Stromal cell of bone marrow (primary cell): ENCODE measurements around the gene YBX2.

ENCODE experiments used
- DNase-seq: peaks from one replicate; pipeline ENCODE4 v3.0.0-alpha.2; 2012; ENCODE audit warnings: low read depth

Gene YBX2

GRCh38 chr17:7296189-7296861 is 1.9 kb upstream of the YBX2 start:
- DNase-seq: peak; percentile 38

DNA sequence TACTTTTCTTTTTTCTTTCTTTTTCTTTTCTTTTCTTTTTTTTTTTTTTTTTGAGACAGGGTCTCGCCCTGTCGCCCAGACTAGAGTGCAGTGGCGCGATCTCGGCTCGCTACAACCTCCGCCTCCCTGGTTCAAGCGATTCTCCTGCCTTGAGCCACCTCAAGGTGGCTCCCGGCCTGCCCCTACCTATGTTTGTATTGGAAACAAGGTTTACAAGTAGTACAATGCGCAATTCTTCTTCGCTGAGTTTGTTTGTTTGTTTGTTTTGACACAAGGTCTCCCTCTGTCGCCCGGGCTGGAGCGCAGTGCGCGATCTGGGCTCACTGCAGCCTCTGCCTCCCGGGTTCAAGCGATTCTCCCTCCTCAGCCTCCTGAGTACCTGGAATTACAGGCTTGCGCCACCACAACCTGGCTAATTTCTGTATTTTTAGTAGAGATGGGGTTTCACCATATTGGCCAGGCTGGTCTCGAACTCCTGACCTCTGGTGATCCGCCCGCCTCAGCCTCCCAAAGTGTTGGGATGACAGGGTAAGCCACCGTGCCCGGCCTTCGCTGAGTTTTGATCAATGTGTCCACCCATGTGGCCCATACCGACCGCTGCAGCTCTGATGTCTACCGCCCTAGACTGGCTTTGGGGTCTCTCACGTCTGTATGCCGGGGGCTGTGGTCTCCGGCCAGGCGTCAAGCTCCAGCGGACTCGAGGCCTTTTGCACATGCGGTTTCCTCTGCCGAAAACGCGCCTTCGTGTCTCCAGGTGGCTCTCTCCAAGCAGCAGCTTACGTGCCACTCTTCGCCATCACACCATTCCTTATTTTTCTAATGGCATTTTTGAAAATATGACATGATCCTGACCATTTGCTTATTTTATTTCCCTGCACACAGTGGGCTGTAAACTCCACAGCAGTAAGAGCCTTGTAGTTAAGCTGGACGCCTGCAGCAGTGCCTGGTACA is 1.1 kb upstream of the YBX2 start:
- DNase-seq: no peak

- DNase-seq: no peak
These were observed 424 bp downstream of the YBX2 start for GRCh38 chr17:7293816-7294613.

DNA sequence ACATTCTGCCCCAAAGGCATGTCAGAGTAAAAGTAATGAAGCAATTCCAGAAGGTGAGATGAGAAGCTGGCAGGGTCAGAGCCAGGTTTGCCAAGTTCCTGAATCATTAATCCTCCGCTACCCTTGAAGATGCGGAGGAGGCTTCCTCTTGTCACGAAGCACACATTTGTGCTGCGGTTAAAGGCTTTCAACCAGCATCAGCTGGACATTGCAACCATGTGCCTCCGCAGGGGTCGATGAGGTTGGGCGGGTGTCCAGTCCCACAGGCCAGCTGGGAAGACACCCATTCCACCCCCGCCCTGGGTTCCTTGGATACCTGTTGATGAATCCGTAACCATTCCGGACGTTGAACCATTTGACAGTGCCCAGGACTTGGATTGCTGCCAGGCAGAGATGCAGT is 1.3 kb downstream of the YBX2 start:
- no peak for DNase-seq

GRCh38 chr17:7292729-7293128 is 1.7 kb downstream of the YBX2 start:
- DNase-seq: no peak

- DNase-seq: no peak
These were observed 2.2 kb downstream of the YBX2 start for GRCh38 chr17:7292194-7292593.

DNA sequence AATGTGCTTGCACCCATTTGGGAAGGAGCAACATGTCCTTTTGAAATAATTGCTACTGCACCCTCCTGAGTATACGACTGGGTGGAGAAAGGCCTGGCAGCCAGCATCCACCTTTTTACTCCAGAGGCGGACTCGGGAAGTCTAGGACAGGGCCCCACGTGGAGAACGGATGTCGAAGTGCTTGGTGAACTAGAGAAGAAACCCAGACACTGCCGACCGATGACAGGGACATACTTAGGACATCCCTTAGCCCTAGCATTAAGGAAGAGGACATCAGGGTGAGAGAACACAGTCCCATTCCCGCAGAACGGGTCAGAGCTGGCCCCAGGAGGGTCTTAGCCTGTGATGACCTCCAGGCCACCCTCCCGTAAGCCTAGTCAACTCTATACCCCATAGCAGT is 3.8 kb downstream of the YBX2 start:
- DNase-seq: no peak

- no peak for DNase-seq
These were observed 4.3 kb downstream of the YBX2 start for GRCh38 chr17:7290166-7290565.

- DNase-seq: no peak
These were observed 5.0 kb downstream of the YBX2 start for GRCh38 chr17:7289256-7290032.

DNA sequence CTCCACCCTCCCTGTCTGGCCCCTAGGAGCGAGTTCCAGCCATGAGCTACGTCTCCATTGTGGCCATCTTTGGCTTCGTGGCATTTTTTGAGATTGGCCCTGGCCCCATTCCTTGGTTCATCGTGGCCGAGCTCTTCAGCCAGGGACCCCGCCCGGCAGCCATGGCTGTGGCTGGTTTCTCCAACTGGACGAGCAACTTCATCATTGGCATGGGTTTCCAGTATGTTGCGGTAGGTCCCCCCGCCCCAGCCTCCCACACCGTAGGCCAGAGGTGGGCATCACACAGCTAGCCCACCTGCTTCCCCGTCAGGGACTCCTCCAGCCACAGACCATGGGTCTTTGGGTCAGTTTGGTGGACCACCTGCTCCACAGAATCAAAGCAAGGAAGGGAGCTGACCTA is 8.8 kb downstream of the YBX2 start:
- no peak for DNase-seq

- DNase-seq: no peak
These were observed 9.5 kb downstream of the YBX2 start for GRCh38 chr17:7284911-7285310.

- DNase-seq: no peak
These were observed 10.8 kb downstream of the YBX2 start for GRCh38 chr17:7283471-7284216.

GRCh38 chr17:7282752-7283321 is 11.6 kb downstream of the YBX2 start:
- no peak for DNase-seq

DNA sequence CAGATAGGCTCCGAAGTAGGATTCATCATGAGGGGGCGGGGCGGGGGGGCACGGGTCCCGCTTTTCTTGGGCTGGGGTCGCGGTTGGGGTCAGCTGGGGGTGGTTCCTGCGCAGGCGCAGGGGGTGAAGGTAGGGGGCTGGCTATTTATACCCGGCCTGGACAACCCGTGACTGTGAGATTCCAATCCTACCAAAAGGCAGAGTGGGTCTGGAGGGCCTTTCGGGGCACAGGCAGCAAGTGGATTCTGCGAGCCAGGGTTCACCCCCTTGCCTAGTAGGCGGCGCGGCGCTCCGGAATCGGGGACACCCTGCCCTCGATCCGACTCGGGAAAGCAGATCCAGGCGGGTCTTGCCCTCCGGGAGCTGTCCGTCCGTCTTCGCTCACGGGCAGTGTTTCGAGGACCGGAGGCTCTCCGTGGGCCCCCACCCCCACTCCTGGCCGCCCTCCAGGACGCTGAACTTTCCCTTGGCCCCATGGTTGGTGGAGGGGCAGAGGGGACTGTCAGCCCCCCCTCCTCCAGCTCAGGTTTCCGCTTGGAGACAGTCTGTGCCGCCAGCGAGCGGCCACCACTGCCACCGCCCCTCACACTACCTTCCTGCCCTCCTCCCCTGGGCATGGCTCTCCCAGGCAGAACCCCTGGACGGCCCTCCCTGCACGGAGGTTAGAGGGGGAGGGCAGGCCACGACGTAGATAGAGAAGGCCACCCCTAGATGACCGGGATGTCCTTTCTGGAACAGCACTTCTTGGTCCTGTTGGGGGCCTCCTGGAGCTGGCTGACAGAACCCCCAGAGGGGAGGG is 12.3 kb downstream of the YBX2 start:
- no peak for DNase-seq

DNA sequence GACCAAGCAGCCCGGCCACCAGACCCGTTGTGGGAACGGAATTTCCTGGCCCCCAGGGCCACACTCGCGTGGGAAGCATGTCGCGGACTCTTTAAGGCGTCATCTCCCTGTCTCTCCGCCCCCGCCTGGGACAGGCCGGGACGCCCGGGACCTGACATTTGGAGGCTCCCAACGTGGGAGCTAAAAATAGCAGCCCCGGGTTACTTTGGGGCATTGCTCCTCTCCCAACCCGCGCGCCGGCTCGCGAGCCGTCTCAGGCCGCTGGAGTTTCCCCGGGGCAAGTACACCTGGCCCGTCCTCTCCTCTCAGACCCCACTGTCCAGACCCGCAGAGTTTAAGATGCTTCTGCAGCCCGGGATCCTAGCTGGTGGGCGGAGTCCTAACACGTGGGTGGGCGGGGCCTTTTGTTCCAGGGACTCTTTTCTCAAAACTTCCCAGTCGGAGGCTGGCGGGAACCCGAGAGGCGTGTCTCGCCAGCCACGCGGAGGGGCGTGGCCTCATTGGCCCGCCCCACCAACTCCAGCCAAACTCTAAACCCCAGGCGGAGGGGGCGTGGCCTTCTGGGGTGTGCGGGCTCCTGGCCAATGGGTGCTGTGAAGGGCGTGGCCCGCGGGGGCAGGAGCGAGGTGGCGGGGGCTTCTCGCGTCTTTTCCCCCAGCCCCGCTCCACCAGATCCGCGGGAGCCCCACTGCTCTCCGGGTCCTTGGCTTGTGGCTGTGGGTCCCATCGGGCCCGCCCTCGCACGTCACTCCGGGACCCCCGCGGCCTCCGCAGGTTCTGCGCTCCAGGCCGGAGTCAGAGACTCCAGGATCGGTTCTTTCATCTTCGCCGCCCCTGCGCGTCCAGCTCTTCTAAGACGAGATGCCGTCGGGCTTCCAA is 13.1 kb downstream of the YBX2 start, which contains the start of gene SLC2A4:
Gene SLC2A4, plus strand, starts transcription at position 645 of the 879 bp plus-strand sequence. Its CDS starts 217 bp downstream, at position 862.
- peak; percentile 82 for DNase-seq

DNA sequence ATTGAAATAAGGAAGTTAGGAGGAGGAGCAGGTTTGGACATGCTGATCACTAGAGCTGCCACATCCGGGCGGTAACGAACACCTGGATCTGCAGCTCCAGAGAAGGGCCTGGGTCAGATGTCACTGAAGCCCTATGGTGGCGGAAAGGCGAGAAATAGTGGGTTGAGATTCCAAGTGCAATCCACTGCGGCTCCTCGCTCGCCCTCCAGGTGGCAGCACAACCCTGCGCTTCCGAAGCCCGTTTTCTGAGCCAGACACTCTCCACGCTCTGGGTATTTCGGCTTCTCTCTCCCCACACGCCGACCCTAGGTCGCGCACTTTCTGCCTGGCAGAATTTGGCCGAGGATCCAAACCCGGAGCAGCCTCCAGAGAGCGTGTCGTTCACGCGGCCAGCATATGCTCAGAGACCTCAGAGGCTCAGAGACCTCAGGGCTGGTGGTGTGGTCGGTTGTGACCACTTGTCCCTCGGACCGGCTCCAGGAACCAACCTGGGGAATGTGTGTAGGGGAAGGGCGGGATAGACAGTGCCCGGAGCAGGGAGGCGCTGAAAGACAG is 13.8 kb downstream of the YBX2 start:
- peak; percentile 42 for DNase-seq

DNA sequence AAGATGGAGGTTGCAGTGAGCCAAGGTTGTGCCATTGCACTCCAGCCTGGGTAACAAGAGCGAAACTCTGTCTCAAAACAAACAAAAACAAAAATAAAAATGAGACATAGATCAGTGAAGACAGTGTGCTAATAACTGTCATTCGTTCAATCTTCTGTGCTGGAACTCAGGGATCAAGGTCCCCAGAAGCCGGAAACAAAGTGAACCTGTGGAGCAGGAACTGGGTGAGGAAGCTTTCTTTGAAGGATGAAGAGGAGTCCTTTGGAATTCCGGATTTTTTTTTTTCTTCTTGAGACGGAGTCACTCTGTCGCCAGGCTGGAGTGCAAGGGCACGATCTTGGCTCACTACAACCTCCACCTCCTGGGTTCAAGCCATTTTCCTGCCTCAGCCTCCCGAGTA is 15.0 kb downstream of the YBX2 start:
- no peak for DNase-seq

GRCh38 chr17:7266784-7267183 is 27.7 kb downstream of the YBX2 start:
- DNase-seq: no peak

DNA sequence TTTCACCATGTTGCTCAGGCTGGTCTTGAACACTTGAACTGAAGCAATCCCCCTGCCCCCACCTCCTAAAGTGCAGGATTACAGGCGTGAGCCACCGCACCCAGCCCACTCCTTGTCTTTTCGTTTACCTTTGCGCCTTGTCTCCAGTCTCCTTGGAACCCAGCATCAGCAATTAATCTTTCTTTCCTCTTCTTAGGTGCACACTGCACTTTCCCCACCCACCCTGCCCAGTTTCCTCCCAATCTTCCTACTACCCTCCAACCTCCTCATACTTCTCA is 30.7 kb downstream of the YBX2 start:
- DNase-seq: no peak
